Heart left ventricle (tissue), 16 donors: Measurements from ENCODE around the gene ZFYVE27. TPM values are rescaled to one million over a fixed set of nuclear protein-coding genes. Genes with fewer than 3 reads are reported as not detected.

Experiments
- ATAC-seq, 4 donors: fragments of 200-7000 bp; cut with Tn5 transposase; one replicate each; pipeline ENCODE4 v1.9.1; 2020 to 2022; ENCODE audit warnings: moderate library complexity in 4 of 4, mild to moderate bottlenecking in 3 of 4, moderate number of reproducible peaks in 1 of 4
- DNase-seq, 5 donors: peaks; one replicate each; pipeline ENCODE4 v3.0.0-alpha.2; 2020
- H3K27ac ChIP-seq, 12 donors: fragments of 200-600 bp; sonication (generic) in 4 of 12; one replicate each; pipeline versions ENCODE4 v1.5.0 to v1.8.0; 2016 to 2022; ENCODE audit warnings: mild to moderate bottlenecking in 2 of 12
- H3K27me3 ChIP-seq, 9 donors: fragments of 200-600 bp; sonication (generic) in 2 of 9; one replicate each; pipeline versions ENCODE4 v1.5.1 to v1.8.0; 2016 to 2022; ENCODE audit warnings: mild to moderate bottlenecking in 3 of 9
- H3K36me3 ChIP-seq, 9 donors: fragments of 200-600 bp; sonication (generic) in 2 of 9; one replicate each; pipeline versions ENCODE4 v1.5.0 to v1.8.0; 2018 to 2022; ENCODE audit warnings: mild to moderate bottlenecking in 2 of 9
- H3K4me1 ChIP-seq, 12 donors: fragments of 200-600 bp; sonication (generic) in 4 of 12; one replicate each; pipeline versions ENCODE4 v1.5.0 to v1.8.0; 2016 to 2022; ENCODE audit warnings: mild to moderate bottlenecking in 3 of 12
- H3K4me3 ChIP-seq, 12 donors: fragments of 200-600 bp; sonication (generic) in 4 of 12; one replicate each; pipeline versions ENCODE4 v1.5.0 to v1.8.0; 2017 to 2022; ENCODE audit warnings: mild to moderate bottlenecking in 9 of 12, moderate library complexity in 4 of 12
- H3K9me3 ChIP-seq, 12 donors: fragments of 200-600 bp; sonication (generic) in 4 of 12; one replicate each; pipeline versions ENCODE4 v1.5.0 to v1.8.0; 2016 to 2022; ENCODE audit warnings: mild to moderate bottlenecking in 1 of 12
- POLR2A ChIP-seq, 2 donors: fragments of 450-650 bp; IDR thresholded peaks; one replicate each; pipeline ENCODE4 v1.6.1; 2017; ENCODE audit warnings: antibody characterized with exemption in 2 of 2, mild to moderate bottlenecking in 2 of 2, moderate library complexity in 2 of 2
- WGBS, 4 donors: extraction: QIAGEN DNeasy Blood & Tissue Kit in 2 of 4; methylation state at CpG; one replicate each; pipeline versions ENCODE4 v1.1.5 to v1.1.7; 2013 to 2018; 5-methylcytosine and 5-hydroxymethylcytosine counted together
- intact Hi-C, 10 donors: fragments of 100-400 bp; cut with DNase I; formaldehyde crosslinking; loops; one replicate each; pipeline versions ENCODE4 v1.11.1 to v1.14.2; 2022
- polyA plus RNA-seq, 2 donors: library from polyadenylated mRNA; stranded (reverse); fragments of 200-250 nt; gene quantifications; one replicate each; pipeline ENCODE4 v1.2.3, GENCODE V29; 2013
- total RNA-seq, 9 donors: library from RNA; depleted of rRNA in 2 of 9; stranded (reverse); fragments of >200 nt in 2 of 9; fragmentation: NEBNext Ultra II Directional in 3 of 9; extraction: Animal tissue kit (Norgen Biotek cat#: 25700) in 3 of 9; gene quantifications; one replicate each; pipeline versions ENCODE4 v1.1.0 to v1.2.4, GENCODE V29; 2016 to 2023
- TF ChIP-seq, protein P1 (sequence below), 12 donors: fragments of 200-600 bp; sonication (generic) in 4 of 12; IDR thresholded peaks; one replicate each; pipeline versions ENCODE4 v1.5.0 to v1.8.0; 2018 to 2022; ENCODE audit warnings: antibody characterized with exemption in 12 of 12, mild to moderate bottlenecking in 5 of 12
- donor health status: ischemic (EF 13 %, LVEDD 7.1; RV severe dilation, severe dysfunction).
- donor health status: healthy with polysubstance abuse.
- donor health status: DM: no; HTN: yes; CAD: no.
- donor health status: DM: no; HTN: no; CAD: no.
- donor health status: ischemic (EF 25% LVEDD 6.9; RV normal size, moderate dysfunction).
- donor health status: ischemic (EF 25% LVEDD 5.7; RV mildly dilated, moderate dysfunction).
- donor health status: healthy.
- donor health status: DM: yes; HTN: yes; CAD: no.
- donor health status: ischemic (EF 35%, LVEDD 5.7; RV mildly dilated, moderate dysfunction).
- donor health status: nonischemic (EF 11% LVEDD 7.7; RV severe dilation, severe dysfunction).
- donor health status: DM: yes; HTN: yes; CAD: no.
- donor health status: PGD.
- donor health status: ischemic (EF 29% LVEDD 5.4; RV normal size, mild dysfunction).
- donor health status: nonischemic (EF 23%, LVEDD 6.1; RV moderate dilation, normal function).

The ZFYVE27 gene
- total and polyA plus RNA-seq, 11 donors, result 7.3 to 28.5 (median 13.1) TPM

DNA sequence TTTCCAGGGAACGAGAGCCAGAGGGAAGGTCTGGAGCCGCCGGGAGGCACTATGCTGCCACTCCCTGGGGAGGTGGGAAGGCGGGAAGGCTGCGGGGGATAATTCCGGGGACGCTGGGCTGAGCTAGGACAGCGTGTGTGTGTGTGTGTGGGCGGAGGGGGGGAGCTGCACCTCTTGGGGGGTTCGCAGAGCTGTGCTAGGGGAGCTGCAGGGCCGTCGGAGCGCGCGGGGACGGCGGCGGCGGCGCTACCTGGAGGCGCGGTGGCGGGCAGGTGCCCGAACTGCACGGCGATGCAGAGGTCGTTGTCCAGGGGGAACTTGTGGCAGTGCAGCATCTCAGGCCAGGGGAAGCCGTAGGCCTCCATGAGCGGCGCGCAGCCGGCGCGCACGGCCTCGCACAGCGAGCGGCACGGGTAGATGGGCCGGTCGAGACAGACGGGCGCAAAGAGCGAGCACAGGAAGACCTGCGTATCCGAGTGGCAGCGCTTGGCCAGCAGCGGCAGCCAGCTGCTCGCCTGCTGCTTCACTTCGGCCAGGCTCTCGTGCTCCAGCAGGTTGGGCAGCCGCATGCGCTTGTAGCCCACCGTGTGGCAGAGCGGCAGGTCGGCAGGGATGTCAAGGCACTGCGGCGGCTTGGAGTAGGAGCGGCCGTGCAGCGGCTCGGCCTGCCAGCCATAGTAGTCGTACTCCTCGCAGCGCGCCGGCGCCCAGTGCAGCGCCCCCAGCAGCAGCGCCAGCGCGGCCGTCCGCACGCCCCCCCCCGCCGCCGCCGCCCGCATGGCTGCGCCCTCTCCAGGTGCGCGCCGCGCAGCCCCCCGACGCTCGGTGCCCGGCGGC lies 34.3 kb downstream of the ZFYVE27 start:
- H3K27me3 ChIP-seq, result peaks cover 0 to 42% (median 15%) of the 10 kb centered on the region in 9 donors

DNA sequence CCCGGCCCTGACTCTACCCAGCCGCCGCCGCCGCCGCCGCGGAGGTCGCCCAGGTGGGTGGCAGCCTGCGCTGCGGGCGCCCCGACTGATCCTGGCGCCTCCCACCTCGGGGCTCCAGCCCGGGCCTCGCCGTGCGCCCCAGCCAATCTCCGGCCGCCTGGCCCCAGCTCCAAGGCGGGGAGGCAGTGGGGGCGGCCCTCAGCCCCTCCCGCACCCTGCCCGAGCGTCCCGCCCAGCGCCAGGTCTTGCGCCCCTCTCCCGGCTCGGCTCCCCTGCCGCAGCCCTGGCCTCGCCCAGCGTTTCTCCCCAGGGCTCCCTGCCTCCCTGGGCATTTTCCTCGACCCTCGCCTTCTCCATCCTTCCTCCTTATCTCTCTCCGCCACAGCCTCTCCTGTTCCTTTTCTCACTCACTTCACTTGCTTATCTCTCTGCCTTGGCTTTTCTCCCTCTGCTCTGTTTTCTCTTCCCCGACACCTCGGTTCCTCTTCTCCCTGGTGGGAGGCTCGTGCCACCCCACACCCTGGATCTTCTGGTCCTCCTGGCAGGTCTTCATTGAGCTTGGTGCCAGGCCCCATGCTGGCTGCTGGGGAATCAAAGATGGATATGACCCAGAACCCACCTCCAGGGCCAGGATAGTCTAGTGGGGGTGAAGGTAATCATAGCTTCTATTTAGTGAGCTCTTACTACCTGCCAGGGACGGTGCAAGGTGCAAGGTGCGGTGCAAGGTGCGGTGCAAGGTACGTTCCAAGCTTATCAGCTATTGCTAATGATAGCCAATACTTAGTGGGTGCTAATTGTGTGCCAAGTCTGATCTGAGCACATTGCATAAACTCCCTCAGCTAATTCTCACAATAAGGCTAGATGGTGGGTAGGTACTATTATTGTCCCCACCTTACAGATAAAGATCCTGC lies 35.2 kb downstream of the ZFYVE27 start, which contains the start of gene SFRP5:
TSS of gene SFRP5 (minus strand) at position 87 of the 911 bp plus-strand sequence. CDS start 166 bp downstream, outside the sequence.
- DNase-seq (peak in 3 of 5 donors; percentile 3 to 56 (median 47)), ATAC-seq (peak; percentile 45 to 83 (median 68))
- Histone ChIP-seq H3K9me3 (no peaks in the 10 kb centered on the region), H3K27ac (no peak within 1 kb of the TSS), H3K4me3 (peak within 1 kb of the TSS in 9 of 12 donors; percentile 17 to 46 (median 31)), H3K27me3 (peaks cover 0 to 42% (median 15%) of the 10 kb centered on the region in 9 donors), H3K36me3 (no peaks in the 10 kb centered on the region), H3K4me1 (peaks cover 0 to 20% (median 1%) of the 10 kb centered on the region in 12 donors)
- TF ChIP-seq POLR2A (IDR thresholded peaks at IDR 0.05), result no peak
- TF ChIP-seq, protein P1, sequence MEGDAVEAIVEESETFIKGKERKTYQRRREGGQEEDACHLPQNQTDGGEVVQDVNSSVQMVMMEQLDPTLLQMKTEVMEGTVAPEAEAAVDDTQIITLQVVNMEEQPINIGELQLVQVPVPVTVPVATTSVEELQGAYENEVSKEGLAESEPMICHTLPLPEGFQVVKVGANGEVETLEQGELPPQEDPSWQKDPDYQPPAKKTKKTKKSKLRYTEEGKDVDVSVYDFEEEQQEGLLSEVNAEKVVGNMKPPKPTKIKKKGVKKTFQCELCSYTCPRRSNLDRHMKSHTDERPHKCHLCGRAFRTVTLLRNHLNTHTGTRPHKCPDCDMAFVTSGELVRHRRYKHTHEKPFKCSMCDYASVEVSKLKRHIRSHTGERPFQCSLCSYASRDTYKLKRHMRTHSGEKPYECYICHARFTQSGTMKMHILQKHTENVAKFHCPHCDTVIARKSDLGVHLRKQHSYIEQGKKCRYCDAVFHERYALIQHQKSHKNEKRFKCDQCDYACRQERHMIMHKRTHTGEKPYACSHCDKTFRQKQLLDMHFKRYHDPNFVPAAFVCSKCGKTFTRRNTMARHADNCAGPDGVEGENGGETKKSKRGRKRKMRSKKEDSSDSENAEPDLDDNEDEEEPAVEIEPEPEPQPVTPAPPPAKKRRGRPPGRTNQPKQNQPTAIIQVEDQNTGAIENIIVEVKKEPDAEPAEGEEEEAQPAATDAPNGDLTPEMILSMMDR (IDR thresholded peaks at IDR 0.05), result no peak
- intact Hi-C loops, result no loop called here
- WGBS, 4 donors, result 5 to 10% (median 7%) methylated on average over 23 to 44 of the region's 44 CpGs

More for the DNA sequence above, 34.3 kb downstream of the ZFYVE27 start:
- Histone ChIP-seq H3K27ac (no peak overlapping the region), H3K4me1 (peaks cover 0 to 20% (median 1%) of the 10 kb centered on the region in 12 donors), H3K9me3 (no peaks in the 10 kb centered on the region), H3K4me3 (peak overlapping the region in 9 of 12 donors; percentile 17 to 46 (median 31)), H3K36me3 (no peaks in the 10 kb centered on the region)
- intact Hi-C loops, result no loop called here
- ATAC-seq (peak in 2 of 4 donors; percentile 27 to 37), DNase-seq (peak in 1 of 5 donors; percentile 54)
- no peak for TF ChIP-seq POLR2A (IDR thresholded peaks at IDR 0.05)
- TF ChIP-seq, protein P1 (IDR thresholded peaks at IDR 0.05), result no peak
- WGBS, 4 donors, result 0 to 1% (median 1%) methylated on average over 20 to 90 of the region's 90 CpGs

DNA sequence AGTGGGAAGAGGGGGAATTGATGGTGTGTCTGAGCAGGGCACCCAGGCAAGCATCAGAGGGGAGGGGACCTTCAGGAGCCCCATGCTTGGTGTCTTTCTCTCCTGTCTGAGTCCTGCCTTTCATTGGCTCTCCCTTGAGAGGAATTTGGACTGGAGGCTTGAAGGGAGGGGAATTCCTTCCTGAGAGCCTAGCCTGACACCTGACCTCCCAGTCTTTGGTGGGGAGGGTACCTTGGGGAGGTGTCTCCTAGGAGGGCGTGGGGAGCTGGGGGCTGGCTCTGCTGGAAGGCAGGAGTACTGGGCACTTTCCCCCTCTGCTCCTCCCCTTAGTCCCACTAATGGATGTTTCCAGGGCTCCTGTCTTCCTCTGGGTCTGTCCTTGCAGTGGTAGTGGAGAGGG lies 36.2 kb downstream of the ZFYVE27 start:
- WGBS, 4 donors, result 68 to 88% (median 80%) methylated on average over 1 of the region's 1 CpG
- Histone ChIP-seq H3K27ac (no peak overlapping the region), H3K4me1 (peaks cover 0 to 20% (median 1%) of the 10 kb centered on the region in 12 donors), H3K36me3 (no peaks in the 10 kb centered on the region), H3K9me3 (no peaks in the 10 kb centered on the region), H3K27me3 (peaks cover 0 to 42% (median 15%) of the 10 kb centered on the region in 9 donors), H3K4me3 (no peak overlapping the region)
- no peak for TF ChIP-seq POLR2A (IDR thresholded peaks at IDR 0.05)
- TF ChIP-seq, protein P1 (IDR thresholded peaks at IDR 0.05), result no peak
- intact Hi-C loops, result no loop called here
- no peak for DNase-seq
- no peak for ATAC-seq
